Measurements from ENCODE around the gene SLC18A2.
"Not testable (repeated sequence)": the region's sequence is repeated elsewhere in the genome, so short reads cannot be mapped to it uniquely, and the experiment has no call there.

The SLC18A2 gene

DNA sequence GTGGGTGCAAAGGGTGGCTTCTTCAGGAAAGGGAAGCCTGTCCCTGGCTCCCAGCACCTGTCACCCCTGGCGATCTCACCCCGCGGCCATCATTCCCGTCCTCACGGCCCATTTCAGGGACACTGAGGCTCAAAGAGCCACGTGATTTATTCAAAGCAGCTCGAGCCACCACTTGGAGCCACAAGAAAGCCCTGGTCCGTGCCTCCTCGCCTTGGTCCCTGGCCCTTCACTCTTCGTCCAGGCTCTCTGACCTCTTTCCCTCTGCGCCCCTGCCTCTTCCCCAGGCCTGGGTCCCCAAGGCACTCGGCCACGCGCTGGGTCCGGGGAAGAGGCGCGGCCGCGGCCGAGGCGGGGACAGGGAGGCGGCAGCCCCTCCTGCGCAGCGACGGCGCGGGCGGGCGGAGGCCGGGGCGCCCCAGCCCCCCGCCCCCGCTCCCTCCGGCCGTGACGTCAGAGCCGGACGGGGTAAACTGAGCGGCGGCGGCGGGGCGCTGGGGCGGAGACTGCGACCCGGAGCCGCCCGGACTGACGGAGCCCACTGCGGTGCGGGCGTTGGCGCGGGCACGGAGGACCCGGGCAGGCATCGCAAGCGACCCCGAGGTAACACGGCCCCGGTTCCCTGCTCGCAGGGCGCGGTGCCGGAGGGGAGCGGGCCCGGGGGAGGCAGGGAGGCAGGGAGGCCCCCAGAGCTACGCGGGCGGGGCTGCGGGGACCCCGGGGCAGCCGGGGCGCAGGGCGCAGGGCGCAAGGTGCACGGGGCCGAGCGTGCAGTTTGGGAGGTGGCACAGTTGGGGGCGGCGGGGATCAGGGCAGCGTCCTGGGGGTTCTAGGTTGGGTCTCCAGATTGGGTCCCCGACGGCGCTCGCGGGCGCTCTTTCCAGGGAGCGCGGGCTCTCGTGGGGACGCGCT, at the start of gene SLC18A2:
TSS of gene SLC18A2 (plus strand) at position 494 of the 909 bp plus-strand sequence. CDS start 580 bp downstream, outside the sequence.
- no peak for DNase-seq

DNA sequence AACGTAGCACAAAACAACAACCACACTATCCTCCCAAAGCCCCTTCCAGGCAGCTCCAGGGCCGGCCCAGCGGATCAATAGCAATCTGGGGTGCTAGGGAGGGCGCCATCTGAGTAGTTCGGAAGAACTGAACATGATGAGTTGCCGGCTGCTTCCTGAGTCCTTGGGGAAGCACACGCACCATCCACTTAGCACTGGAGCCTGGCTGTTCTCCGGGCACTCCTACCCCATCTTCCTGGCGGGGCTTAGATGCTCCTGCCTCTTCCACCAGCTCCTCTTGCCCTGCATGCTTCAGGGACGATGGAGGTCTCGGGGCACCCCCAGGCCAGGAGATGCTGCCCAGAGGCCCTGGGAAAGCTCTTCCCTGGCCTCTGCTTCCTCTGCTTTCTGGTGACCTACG, 43.7 kb upstream of the SLC18A2 start, which contains the start of gene KCNK18:
TSS of gene KCNK18 (plus strand) at position 301 of the 400 bp plus-strand sequence. CDS start at position 301, 0 bp downstream.
- no peak for DNase-seq

DNA sequence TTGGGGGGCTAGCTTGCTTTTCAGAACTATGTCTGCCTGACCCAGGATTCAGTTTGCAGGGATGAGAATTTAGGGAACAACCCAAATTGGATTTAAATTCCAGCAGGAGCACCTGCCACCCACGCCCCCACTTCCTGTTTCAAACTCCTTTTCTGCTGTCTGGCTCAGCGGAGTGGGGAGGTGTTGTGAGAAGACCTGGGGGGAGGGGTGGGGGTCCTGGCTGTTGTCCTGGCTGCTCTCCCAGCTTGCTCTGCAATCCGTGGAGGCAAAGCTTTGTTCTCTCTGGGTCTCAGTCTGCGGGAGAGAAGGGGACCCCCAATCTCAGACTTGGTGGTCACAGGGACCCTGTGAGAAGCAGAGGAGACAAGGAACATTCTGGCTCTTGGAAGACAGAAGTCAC, 42.8 kb upstream of the SLC18A2 start:
- DNase-seq = no peak

DNA sequence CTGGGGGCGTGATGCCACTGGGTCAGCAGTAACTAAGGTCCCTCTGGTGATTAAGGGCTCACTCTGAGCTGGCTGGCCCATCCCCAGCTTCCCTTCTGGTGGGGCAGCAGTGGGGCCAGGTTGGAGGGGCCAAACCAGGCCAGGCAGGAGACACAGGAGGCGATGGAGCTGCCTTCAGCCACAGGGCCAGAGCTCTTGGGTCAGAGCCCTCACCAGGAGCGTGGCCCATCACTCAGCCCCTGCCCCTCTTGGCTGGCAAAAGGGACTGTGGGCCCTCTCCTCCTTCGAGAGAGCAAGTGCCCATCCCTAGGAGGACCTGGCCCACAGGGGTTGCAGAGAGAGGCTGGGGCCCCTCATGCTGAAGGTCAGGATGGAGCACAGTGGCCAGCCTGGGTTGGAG, 39.1 kb upstream of the SLC18A2 start:
- DNase-seq = no peak

DNA sequence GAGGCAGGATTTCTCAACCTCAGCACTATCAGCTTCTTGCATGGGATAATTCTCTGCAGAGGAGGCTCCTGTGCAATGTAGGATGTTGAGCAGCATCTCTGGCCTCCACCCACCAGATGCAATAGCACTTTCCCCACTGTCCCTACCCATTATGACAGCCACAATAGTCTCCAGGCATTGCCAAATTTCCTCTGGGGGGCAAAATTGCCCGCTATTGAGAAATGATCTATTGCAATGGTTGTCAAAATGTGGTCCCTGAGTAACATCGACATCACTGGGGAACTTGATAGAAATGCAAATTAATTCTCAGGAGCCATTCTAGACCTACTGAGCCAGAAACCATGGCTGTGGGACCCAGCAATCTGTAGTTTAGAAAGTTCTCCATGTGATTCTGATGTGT, 36.6 kb upstream of the SLC18A2 start:
- no peak for DNase-seq

DNA sequence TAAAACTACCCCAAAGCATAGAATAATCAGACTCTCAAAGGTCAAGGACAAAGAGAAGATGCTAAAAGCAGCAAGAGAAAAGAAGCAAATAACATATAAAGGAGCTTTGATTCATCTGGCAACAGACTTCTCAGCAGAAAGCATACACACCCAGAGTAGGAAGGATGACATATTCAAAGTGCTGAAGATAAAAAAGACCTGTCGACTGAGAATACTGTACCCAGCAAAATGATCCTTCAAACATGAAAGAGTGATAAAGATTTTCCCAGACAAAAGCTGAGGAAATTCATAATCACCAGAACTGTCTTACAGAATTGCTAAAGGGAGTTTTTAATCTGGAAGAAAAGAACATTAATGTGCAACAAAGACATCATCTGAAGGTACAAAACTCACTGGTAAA, 28.7 kb upstream of the SLC18A2 start:
- DNase-seq = no peak

DNA sequence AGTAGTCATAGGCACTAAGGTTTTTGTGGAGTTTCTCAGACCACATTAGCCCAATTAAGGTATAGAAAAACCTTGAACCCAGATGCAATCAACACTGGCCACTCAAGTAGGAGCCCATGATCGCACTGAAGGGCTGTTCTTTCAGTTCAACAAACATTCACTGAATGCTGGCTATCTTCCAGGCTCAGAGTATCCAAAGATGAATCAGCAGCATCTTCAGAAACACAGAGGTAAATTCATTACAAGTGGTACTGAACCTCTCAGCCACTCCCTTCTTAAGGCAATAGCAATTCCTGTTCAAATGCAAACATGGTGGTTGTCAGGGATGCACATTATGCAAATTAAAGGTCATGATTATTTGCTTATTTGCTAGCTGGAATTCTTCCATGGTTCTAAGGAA, 26.5 kb upstream of the SLC18A2 start:
- no peak for DNase-seq

DNA sequence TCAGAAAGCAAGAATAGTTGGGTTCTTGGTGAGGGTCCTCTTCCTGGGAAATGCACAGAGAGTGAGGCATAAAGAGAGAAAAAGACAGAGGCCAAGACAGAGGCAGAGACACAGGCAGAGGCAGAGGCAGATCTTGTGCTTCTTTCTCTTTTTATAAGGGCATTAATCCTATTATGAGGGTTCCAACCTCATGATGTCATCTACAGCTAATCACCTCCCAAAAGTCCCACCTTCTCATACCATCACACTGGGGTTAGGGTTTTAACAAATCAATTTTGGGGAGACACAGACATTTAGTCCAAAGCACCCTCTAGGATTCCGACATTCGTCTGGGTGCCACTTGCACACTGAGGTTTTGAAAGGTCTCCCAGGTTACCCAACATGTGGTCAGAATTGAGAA, 25.8 kb upstream of the SLC18A2 start:
- no peak for DNase-seq

DNA sequence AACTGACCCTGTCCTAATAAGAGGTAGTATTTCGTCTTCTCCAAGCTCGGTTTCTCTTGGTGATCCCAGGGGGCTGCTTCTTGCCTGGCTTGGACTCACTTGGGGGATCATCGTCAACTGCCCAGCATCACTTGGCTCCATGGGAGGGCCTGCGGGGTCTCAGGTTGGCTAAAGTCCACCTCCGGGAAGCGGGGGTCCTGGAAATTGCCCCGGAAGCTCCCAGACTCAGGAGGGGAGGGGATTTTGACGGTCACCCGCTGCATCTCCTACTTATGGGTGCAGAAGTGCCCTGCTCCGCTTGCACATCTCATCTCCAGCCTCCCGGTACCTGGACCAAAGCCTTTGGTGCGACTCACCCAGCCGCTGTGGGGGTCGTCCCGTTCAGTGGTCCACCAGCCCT, 24.9 kb upstream of the SLC18A2 start:
- DNase-seq = no peak

DNA sequence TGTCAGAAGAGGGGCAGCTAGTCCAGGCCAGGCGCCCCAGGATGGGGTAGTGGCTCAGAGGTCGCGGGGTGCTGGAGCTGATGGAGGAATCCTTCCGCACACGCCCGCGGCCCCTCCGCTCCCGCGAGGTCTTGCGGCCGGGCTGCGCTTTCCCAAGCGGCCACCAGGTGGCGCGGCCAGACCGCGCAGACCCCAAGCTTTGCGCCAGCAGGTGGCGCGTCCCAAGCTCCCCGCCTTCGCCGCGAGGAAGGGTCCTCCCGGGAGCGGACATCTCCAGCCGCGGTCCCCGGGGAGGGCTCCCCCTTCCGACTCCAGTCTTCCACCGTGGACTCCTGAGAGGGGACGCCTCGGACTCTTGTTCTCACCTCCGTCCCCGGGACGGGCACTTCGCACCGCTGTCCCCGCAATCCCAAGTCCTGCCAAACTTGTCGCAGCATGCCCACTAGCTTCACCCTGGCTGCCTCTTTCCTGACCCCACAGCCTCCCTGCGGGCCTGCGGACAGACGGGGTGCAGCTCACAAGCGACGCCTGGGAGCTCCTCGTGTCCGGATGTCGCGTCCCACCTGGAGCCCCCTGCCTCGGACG, 24.2 kb upstream of the SLC18A2 start:
- DNase-seq = peak in 49 of 58 donors; percentile 2 to 69 (median 32)

DNA sequence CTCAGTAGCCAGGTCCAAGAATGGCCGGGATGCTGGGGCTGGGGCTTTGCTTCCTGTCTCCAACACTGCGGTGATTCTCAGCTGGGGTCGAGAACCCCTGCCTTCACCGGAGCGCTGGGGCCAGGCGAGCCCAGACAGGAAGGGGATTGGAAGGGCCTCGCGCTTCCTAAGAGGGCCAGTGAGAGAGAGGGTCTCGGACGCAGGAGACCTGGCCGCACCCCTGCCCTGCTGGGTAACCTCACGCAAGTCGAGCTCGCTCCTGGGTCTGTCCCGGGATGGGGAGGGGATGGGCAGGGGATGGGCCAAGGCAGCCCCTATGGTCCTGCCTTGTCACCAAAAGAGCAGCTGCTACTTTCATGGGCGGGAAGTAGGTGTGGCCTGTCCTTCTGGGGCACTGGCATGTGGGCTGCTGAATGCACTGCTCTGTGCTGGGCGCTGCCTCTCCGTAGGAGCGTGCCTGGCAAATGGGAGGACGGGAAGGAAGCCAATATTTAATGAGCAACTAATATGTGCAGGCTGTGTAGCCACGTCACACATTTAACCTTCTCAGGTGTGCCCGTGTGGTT, 23.6 kb upstream of the SLC18A2 start:
- no peak for DNase-seq

DNA sequence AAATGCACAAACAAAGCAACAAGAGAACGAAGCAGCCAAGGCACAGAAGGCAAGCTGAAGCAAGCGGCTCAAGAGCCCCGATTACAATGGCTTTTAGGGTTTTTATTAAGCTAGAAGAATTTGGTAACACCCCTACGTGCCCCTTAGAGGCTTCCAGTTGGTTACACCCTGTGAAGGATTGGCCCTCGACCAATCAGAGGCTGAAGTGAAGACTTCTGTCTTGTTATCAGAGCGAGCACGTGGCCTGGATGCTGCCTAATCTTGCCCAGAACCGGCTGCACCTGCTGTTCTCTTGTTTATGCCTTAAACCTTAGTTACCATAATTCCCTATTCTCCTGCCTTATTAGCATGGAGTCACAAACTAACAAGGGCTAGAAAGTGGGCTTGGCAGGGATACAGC, 22.3 kb upstream of the SLC18A2 start:
- no peak for DNase-seq

DNA sequence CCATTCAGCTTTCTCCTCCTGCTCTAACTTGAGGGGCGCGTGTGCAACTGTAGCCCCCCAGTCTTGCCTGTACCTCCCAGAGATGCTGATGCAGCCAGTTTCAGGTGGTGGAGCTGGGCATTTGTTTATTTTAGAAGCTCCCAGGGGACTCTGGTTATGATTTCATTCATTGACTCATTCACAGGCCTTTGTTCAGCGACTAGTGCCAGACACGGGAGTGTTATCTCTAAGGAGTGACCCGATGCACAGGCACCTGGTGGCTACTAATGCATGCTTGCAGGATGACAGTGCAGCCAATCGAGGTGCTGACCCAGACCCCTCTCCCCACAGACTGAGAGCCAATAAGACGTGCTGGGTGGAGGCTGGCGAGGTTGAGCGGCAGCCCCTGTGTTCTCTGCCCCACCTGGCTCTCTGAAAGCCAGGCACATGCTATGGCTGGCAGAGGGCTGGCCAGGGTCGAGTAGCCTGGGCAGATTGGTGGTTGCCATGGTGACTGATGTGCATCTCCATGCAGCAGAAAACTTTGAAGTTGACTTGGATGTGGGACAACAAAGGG, 19.7 kb upstream of the SLC18A2 start:
- no peak for DNase-seq

DNA sequence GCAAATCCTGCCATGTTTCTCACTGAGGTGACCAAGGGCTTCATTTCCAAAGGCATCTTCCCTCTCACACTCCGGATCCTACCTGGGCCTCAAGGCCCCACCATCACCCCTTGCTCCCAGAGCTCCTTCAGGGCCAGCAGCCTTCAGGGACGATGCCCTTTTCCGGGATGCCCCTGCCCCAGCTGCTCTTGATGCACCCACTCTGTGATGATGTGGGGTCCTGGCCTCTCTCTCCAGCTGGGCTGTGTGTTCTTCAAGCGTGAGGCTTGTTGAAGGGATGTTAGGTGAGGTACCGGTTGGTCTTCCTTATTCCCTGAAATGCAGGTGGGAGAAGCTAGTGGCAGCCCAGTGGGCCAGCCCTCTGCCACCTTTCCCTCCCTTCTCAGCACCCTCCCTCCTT, 18.4 kb upstream of the SLC18A2 start:
- DNase-seq = no peak

DNA sequence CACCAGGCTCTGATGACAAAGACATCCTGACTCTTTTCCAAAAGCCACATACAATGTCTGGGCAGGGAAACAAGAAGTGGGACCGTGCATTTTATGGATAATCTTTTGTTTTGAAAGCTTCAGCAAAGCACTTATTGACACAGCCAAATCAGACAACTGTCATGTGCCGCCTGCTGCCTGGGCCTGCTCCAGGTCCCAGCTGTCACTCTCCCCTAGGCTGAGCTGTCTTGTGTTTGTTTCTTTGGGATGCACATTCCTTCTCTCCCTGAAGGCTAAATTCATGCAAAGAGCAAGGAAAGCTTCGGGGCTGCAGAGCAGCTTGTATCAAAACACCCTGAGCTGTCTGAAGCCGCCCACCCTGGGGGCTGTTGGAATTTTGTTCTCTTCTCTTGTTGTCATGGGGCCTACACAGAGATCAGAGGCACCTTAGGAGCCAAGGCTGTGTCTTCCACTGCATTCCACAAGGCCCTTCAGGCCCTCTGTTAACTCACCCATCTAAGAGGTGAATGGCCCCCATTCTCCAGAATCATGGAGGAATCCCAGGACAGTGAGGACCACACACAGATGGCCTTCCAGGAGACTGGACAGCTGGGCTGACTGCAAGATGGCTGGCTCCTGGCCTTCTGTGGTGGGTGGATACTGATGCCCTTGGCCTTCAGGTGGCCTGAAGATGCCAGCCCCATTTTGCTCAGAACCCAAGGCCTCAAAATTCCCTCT, 17.8 kb upstream of the SLC18A2 start:
- peak in 11 of 58 donors; percentile 2 to 20 (median 10) for DNase-seq

DNA sequence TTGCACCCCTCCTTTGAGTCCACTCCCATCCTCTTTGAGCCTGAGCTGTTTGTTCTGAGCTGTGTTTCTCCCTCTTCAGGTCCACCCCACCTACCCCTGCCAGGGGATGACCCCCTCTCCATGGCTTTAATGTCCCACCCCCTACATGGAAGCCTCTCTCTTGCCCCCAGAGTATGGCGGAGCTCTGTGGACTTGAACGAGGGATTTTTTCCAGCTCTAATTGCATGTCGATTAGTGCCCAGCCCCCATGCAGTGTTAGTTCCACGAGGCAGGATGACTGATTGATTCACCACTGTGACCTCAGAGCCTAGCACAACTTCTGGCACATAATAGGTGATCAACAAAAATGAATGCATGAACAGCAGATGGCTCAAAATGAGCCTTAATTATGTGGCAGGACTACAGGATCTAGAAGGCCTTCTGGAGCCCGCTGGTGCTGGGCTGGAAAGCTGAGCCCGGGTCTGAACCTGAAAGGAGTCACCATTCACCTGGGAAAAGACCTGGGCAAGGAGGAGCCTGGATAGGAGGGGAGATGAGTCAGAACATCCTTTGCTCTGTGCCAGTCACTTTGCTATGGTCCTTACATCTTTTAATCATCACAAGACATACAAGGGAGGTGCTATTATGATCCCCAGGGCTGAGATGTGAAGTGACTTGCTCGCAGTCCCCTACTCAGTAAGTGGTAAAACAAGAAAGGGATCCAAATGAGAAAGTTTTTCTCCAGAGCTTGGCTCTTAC, 17.1 kb upstream of the SLC18A2 start:
- no peak for DNase-seq

DNA sequence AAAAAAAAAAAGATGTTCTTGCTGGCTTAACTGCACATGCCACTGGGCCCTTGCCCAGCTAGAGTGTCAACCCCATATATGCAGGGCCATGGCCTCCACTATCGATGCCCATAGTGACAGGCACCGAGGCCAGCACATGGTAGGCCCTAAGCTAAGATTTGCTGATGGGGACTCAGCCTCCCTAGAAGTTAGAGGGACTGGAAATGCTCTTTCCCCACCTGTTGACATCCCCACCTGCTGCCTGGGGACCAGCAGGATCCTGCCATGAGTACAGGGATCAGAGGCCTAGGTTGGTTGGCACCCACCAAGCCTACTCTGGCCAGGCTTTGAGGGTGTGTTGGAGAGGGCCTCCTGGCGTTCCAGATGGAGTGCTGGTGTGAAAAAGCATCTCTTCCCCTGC, 16.0 kb upstream of the SLC18A2 start:
- DNase-seq = no peak

DNA sequence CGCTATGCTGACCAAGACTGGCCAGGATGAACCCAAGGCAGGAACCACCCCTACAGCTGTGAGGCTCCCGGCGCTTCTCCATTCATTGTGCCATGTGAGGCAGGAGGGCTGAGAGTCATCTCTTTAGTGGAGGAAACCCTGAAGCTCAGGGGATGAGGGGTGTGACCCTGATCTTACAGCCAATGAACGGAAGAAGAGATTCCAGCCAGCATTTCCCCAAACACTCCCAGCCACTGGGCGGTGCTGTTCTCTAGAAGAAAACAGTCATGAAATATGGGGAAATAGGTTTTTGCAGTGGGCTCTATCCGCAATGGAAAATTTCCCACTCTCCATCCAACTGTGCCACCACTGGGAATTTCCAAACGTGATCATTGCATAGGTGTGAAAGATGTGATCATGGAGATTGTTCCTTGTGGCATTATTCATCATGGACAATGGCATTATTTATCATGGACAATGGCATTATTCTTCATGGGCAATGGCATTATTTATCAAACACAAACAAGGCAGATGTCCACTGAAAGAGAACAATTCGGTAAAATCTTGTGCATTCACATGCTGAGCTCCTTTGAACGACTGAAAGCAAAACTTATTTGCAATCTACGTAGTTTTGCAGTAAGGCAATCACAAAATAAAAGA, 14.0 kb upstream of the SLC18A2 start:
- peak in 1 of 58 donors; percentile 3 for DNase-seq

DNA sequence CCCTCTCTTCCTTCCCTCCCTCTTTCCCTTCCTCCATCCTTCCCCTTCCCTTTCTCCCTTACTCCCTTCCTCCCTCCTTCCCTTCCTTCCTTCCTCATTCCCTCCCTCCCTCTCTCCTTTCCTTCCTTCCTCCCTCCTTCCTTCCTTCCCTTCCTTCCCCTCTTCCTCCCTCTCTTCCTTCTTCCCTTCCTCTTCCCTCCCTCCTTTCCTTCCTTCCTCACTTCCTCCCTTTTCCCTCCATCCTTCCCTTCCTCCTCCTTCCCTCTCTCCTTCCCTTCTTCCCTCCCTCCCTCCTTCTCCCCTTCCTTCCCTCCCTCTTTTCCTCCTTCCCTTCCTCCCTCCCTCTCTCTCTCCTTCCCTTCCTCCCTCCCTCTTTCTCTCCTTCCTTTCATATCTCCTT, 12.7 kb upstream of the SLC18A2 start:
- DNase-seq = no peak

DNA sequence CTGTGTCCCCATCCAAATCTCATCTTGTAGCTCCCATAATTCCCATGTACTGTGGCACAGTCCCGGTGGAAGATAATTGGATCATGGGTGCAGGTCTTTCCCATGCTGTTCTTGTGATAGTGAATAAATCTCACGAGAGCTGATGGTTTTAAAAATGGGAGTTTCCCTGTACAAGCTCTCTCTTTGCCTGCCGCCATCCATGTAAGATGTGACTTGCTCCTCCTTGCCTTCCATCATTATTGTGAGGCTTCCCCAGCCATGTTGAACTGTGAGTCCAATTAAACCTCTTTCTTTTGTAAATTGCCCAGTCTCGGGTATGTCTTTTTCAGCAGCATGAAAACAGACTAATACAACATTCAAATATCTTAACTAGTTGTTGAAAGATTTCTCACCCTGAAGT, 10.8 kb upstream of the SLC18A2 start:
- not testable (repeated sequence) for DNase-seq
